A549 (cell line): Measurements from ENCODE around the gene CDH4.

ENCODE experiments used
- CTCF ChIP-seq: fragments of >200 bp; sonication (Bioruptor Twin); formaldehyde crosslinking; IDR thresholded peaks from 3 replicates; pipeline ENCODE4 v1.5.1; 2016
- E2F6 ChIP-seq: IDR thresholded peaks from 2 replicates; pipeline ENCODE4 v1.6.1; 2012; ENCODE audit warnings: low read depth, borderline replicate concordance
- EP300 ChIP-seq, 2 experiments: fragments of >200 bp; sonication (Bioruptor Twin); formaldehyde crosslinking; IDR thresholded peaks; 2 replicates in 1 of 2; 3 replicates in 1 of 2; pipeline ENCODE4 v1.6.1; 2016 to 2017
- JUN ChIP-seq, 2 experiments: fragments of >200 bp; sonication (Bioruptor Twin); formaldehyde crosslinking; IDR thresholded peaks; 2 replicates in 1 of 2; 3 replicates in 1 of 2; pipeline ENCODE4 v1.6.1; 2016 to 2017
- MAFK ChIP-seq: fragments of 450-650 bp; IDR thresholded peaks from 2 replicates; pipeline ENCODE4 v1.6.1; 2014; ENCODE audit not compliant: partially characterized antibody
- PBX3 ChIP-seq: IDR thresholded peaks from 2 replicates; pipeline ENCODE4 v1.6.1; 2012
- POLR2A ChIP-seq: IDR thresholded peaks from 2 replicates; pipeline ENCODE4 v1.6.1; 2012; ENCODE audit warnings: mild to moderate bottlenecking, low read length
- RCOR1 ChIP-seq: fragments of 150-350 bp; IDR thresholded peaks from 2 replicates; pipeline ENCODE4 v1.6.1; 2014; ENCODE audit warnings: antibody characterized with exemption, low read length, low read depth
- RFX5 ChIP-seq: fragments of 450-650 bp; IDR thresholded peaks from 2 replicates; pipeline ENCODE4 v1.7.1; 2014; ENCODE audit warnings: antibody characterized with exemption, mild to moderate bottlenecking, moderate library complexity
- SMC3 ChIP-seq: fragments of >200 bp; sonication (Bioruptor Twin); formaldehyde crosslinking; IDR thresholded peaks from 3 replicates; pipeline ENCODE4 v1.6.1; 2018; ENCODE audit warnings: inconsistent platforms
- ZC3H11A ChIP-seq: fragments of 450-650 bp; IDR thresholded peaks from 2 replicates; pipeline ENCODE4 v1.6.1; 2014; ENCODE audit warnings: antibody characterized with exemption, mild to moderate bottlenecking
- TF ChIP-seq, protein P1 (sequence below): fragments of 200-600 bp; sonication (generic); IDR thresholded peaks from 2 replicates; pipeline ENCODE4 v1.6.1; 2016; ENCODE audit warnings: antibody characterized with exemption, mild to moderate bottlenecking, moderate library complexity

GRCh38 chr20:61941721-61942405 is 689.8 kb downstream of the CDH4 start:
- TF ChIP-seq POLR2A (no peak), SMC3 (no peak), CTCF (no peak), ZC3H11A (no peak), EP300 (IDR thresholded peaks at IDR 0.05) (no peak), RFX5 (no peak), PBX3 (no peak), JUN (IDR thresholded peaks at IDR 0.05) (no peak), MAFK (no peak), E2F6 (no peak), RCOR1 (no peak)
- TF ChIP-seq, protein P1, sequence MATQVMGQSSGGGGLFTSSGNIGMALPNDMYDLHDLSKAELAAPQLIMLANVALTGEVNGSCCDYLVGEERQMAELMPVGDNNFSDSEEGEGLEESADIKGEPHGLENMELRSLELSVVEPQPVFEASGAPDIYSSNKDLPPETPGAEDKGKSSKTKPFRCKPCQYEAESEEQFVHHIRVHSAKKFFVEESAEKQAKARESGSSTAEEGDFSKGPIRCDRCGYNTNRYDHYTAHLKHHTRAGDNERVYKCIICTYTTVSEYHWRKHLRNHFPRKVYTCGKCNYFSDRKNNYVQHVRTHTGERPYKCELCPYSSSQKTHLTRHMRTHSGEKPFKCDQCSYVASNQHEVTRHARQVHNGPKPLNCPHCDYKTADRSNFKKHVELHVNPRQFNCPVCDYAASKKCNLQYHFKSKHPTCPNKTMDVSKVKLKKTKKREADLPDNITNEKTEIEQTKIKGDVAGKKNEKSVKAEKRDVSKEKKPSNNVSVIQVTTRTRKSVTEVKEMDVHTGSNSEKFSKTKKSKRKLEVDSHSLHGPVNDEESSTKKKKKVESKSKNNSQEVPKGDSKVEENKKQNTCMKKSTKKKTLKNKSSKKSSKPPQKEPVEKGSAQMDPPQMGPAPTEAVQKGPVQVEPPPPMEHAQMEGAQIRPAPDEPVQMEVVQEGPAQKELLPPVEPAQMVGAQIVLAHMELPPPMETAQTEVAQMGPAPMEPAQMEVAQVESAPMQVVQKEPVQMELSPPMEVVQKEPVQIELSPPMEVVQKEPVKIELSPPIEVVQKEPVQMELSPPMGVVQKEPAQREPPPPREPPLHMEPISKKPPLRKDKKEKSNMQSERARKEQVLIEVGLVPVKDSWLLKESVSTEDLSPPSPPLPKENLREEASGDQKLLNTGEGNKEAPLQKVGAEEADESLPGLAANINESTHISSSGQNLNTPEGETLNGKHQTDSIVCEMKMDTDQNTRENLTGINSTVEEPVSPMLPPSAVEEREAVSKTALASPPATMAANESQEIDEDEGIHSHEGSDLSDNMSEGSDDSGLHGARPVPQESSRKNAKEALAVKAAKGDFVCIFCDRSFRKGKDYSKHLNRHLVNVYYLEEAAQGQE = no peak
